Neural cell (in vitro differentiated cells): ENCODE measurements around the gene GRIK2. TPM values are rescaled to one million over a fixed set of nuclear protein-coding genes. Genes with fewer than 3 reads are reported as not detected.

Experiments
- H2AFZ ChIP-seq: fragments of 200-600, 300-800 bp; sonication (generic), shearing (Covaris generic); 2 replicates; pipeline ENCODE4 v1.6.0; 2014; ENCODE audit warnings: low read depth, mild to moderate bottlenecking, antibody characterized with exemption, low read length, moderate library complexity
- H3F3A ChIP-seq: fragments of 200-600 bp; shearing (Covaris generic); 2 replicates; pipeline ENCODE4 v1.6.1; 2016; ENCODE audit warnings: mild to moderate bottlenecking, moderate library complexity, mixed read lengths, antibody characterized with exemption, low read length; ENCODE audit not compliant: insufficient read depth, poor library complexity, severe bottlenecking
- H3K27ac ChIP-seq: fragments of 200-600, 300-800 bp; sonication (generic), shearing (Covaris generic); 2 replicates; pipeline ENCODE4 v1.5.1; 2014; ENCODE audit warnings: mild to moderate bottlenecking, low read length, moderate library complexity
- H3K27me3 ChIP-seq: fragments of 300-800, 200-600 bp; sonication (generic), shearing (Covaris generic); 2 replicates; pipeline ENCODE4 v1.6.0; 2014; ENCODE audit warnings: mild to moderate bottlenecking, low read depth, low read length, moderate library complexity; ENCODE audit not compliant: insufficient read depth
- H3K36me3 ChIP-seq: fragments of 300-800, 200-600 bp; sonication (generic), shearing (Covaris generic); 2 replicates; pipeline ENCODE4 v1.5.1; 2014; ENCODE audit warnings: mild to moderate bottlenecking, antibody characterized with exemption, low read length, moderate library complexity; ENCODE audit not compliant: insufficient read depth
- H3K4me2 ChIP-seq: fragments of 300-800, 200-600 bp; sonication (generic), shearing (Covaris generic); 2 replicates; pipeline ENCODE4 v1.6.0; 2014; ENCODE audit warnings: mild to moderate bottlenecking, low read length
- H3K4me3 ChIP-seq: fragments of 300-800, 200-600 bp; sonication (generic), shearing (Covaris generic); 2 replicates; pipeline ENCODE4 v1.5.1; 2014; ENCODE audit warnings: mild to moderate bottlenecking, low read length, moderate library complexity
- H3K79me2 ChIP-seq: fragments of 200-600 bp; shearing (Covaris generic); replicated peaks from 2 replicates; pipeline ENCODE4 v1.6.0; 2014; ENCODE audit warnings: mild to moderate bottlenecking, low read length, moderate library complexity; ENCODE audit not compliant: insufficient read depth
- H3K9ac ChIP-seq: fragments of 300-800, 200-600 bp; sonication (generic), shearing (Covaris generic); 2 replicates; pipeline ENCODE4 v1.6.1; 2016; ENCODE audit warnings: mild to moderate bottlenecking, low read length, mixed read lengths
- H3K9me2 ChIP-seq: fragments of 200-600 bp; shearing (Covaris generic); 2 replicates; pipeline ENCODE4 v1.6.1; 2016; ENCODE audit warnings: mild to moderate bottlenecking, low read length, mixed read lengths; ENCODE audit not compliant: insufficient read depth
- H3K9me3 ChIP-seq: fragments of 200-600, 300-800 bp; sonication (generic), shearing (Covaris generic); 2 replicates; pipeline ENCODE4 v1.6.1; 2016; ENCODE audit warnings: mild to moderate bottlenecking, mixed run types, low read length, moderate library complexity, mixed read lengths
- H4K20me1 ChIP-seq: fragments of 200-600 bp; shearing (Covaris generic); 2 replicates; pipeline ENCODE4 v1.6.1; 2016; ENCODE audit warnings: mild to moderate bottlenecking, mixed run types; ENCODE audit not compliant: insufficient read depth
- CTCF ChIP-seq: fragments of 450-650 bp; IDR thresholded peaks from 2 replicates; pipeline ENCODE4 v1.5.1; 2014; ENCODE audit warnings: antibody characterized with exemption, mild to moderate bottlenecking, moderate library complexity; ENCODE audit not compliant: poor library complexity, severe bottlenecking
- EP300 ChIP-seq: fragments of 450-650 bp; conservative IDR thresholded peaks from 2 replicates; pipeline ENCODE4 v1.6.1; 2014; ENCODE audit warnings: antibody characterized with exemption, mild to moderate bottlenecking, moderate library complexity; ENCODE audit not compliant: poor library complexity, severe bottlenecking
- EZH2 ChIP-seq: fragments of 200-600, 300-800 bp; shearing (Covaris generic), sonication (generic); IDR thresholded peaks from 2 replicates; pipeline ENCODE4 v1.6.1; 2014; ENCODE audit warnings: antibody characterized with exemption, low read length, borderline replicate concordance, mild to moderate bottlenecking; ENCODE audit not compliant: insufficient read depth, poor library complexity, severe bottlenecking
- MXI1 ChIP-seq: fragments of 450-650 bp; conservative IDR thresholded peaks from 2 replicates; pipeline ENCODE4 v1.6.1; 2014; ENCODE audit warnings: antibody characterized with exemption, mild to moderate bottlenecking; ENCODE audit not compliant: poor library complexity, severe bottlenecking
- POLR2AphosphoS5 ChIP-seq: IDR thresholded peaks from 2 replicates; pipeline ENCODE4 v1.6.1; 2012
- RAD21 ChIP-seq: fragments of 450-650 bp; conservative IDR thresholded peaks from 2 replicates; pipeline ENCODE4 v1.6.1; 2014; ENCODE audit warnings: antibody characterized with exemption, mild to moderate bottlenecking, moderate library complexity
- REST ChIP-seq: IDR thresholded peaks from 2 replicates; pipeline ENCODE4 v1.6.1; 2012; ENCODE audit warnings: borderline replicate concordance
- SMC3 ChIP-seq: fragments of 450-650 bp; conservative IDR thresholded peaks from 2 replicates; pipeline ENCODE4 v1.6.1; 2014; ENCODE audit warnings: antibody characterized with exemption, mild to moderate bottlenecking, moderate library complexity; ENCODE audit not compliant: poor library complexity
- TAF1 ChIP-seq: IDR thresholded peaks from 2 replicates; pipeline ENCODE4 v1.6.1; 2012; ENCODE audit warnings: low read depth
- polyA plus RNA-seq: library from polyadenylated mRNA; depleted of rRNA; stranded (reverse); fragments of >200 nt; gene quantifications from 2 replicates; pipeline ENCODE4 v1.2.3, GENCODE V29; 2014

Gene GRIK2
- polyA plus RNA-seq, 1 donor from 2014 or later: 106 TPM

GRCh38 chr6:101403216-101403945, 9.9 kb downstream of the GRIK2 start:
- no peak overlapping the region for H3K27ac ChIP-seq
- no peak overlapping the region for H3K4me2 ChIP-seq
- no peaks in the 10 kb centered on the region for H3F3A ChIP-seq
- H3K9me2 ChIP-seq: no peaks in the 10 kb centered on the region
- peak overlapping the region; percentile 65 for H3K4me3 ChIP-seq
- peaks cover 24% of the 10 kb centered on the region for H3K27me3 ChIP-seq
- no peak overlapping the region for H3K9ac ChIP-seq
- H3K79me2 ChIP-seq: no peaks in the 10 kb centered on the region
- H3K9me3 ChIP-seq: no peaks in the 10 kb centered on the region
- no peaks in the 10 kb centered on the region for H4K20me1 ChIP-seq
- TF ChIP-seq EP300 (no peak), EZH2 (no peak), CTCF (no peak)
- H2AFZ ChIP-seq: no peak overlapping the region
- no peaks in the 10 kb centered on the region for H3K36me3 ChIP-seq

GRCh38 chr6:101404775-101405174, 11.3 kb downstream of the GRIK2 start:
- Histone ChIP-seq H3F3A (no peaks in the 10 kb centered on the region), H3K9me3 (no peaks in the 10 kb centered on the region), H3K4me2 (no peak overlapping the region), H3K4me3 (no peak overlapping the region), H3K79me2 (no peaks in the 10 kb centered on the region), H3K27ac (no peak overlapping the region), H3K36me3 (no peaks in the 10 kb centered on the region), H2AFZ (no peak overlapping the region), H4K20me1 (no peaks in the 10 kb centered on the region), H3K9me2 (no peaks in the 10 kb centered on the region), H3K9ac (no peak overlapping the region), H3K27me3 (peaks cover 13% of the 10 kb centered on the region)
- no peak for TF ChIP-seq TAF1
- TF ChIP-seq MXI1: no peak
- no peak for TF ChIP-seq CTCF
- no peak for TF ChIP-seq EP300
- no peak for TF ChIP-seq REST
- no peak for TF ChIP-seq SMC3
- no peak for TF ChIP-seq POLR2AphosphoS5
- TF ChIP-seq RAD21: no peak
